Keratinocyte (primary cell): ENCODE results near the gene MAP3K14. TPM values are rescaled to one million over a fixed set of nuclear protein-coding genes. Genes with fewer than 3 reads are reported as not detected.

Source experiments
- DNase-seq: peaks from one replicate; pipeline ENCODE4 v3.0.0-alpha.2; 2011; ENCODE audit warnings: low read depth, missing footprints, low spot score
- FAIRE-seq: peaks from 2 replicates; lab custom pipeline; 2011; peaks lifted over from hg19 to GRCh38; lab: Jason Lieb, UNC
- H2AFZ ChIP-seq: 2 replicates; pipeline ENCODE4 v1.6.0; 2012; ENCODE audit warnings: low read length, control low read depth, inconsistent platforms; ENCODE audit not compliant: control insufficient read depth
- H3K27ac ChIP-seq: 2 replicates; pipeline ENCODE4 v1.5.1; 2011; ENCODE audit warnings: low read length; ENCODE audit not compliant: control insufficient read depth, insufficient read depth
- H3K27me3 ChIP-seq: 3 replicates; pipeline ENCODE4 v1.6.0; 2011; ENCODE audit warnings: low read length; ENCODE audit not compliant: control insufficient read depth, insufficient read depth; ENCODE audit errors: extremely low read depth
- H3K36me3 ChIP-seq, 2 experiments: 2 replicates in 1 of 2; 3 replicates in 1 of 2; pipeline ENCODE4 v1.5.1; 2011; ENCODE audit warnings: low read length in 2 of 2, mild to moderate bottlenecking in 1 of 2; ENCODE audit not compliant: control insufficient read depth in 2 of 2, insufficient read depth in 2 of 2; ENCODE audit errors: extremely low read depth in 1 of 2
- H3K4me1 ChIP-seq: 3 replicates; pipeline ENCODE4 v1.5.1; 2011; ENCODE audit warnings: low read length; ENCODE audit not compliant: control insufficient read depth, insufficient read depth; ENCODE audit errors: extremely low read depth
- H3K4me2 ChIP-seq: 3 replicates; pipeline ENCODE4 v1.6.0; 2011; ENCODE audit warnings: low read depth, low read length; ENCODE audit not compliant: control insufficient read depth, insufficient read depth; ENCODE audit errors: extremely low read depth
- H3K4me3 ChIP-seq, 3 experiments: fragments of 200-600 bp in 1 of 3; sonication (generic) in 1 of 3; 2 replicates in 2 of 3; 3 replicates in 1 of 3; pipeline ENCODE4 v1.5.1; 2011 to 2016; ENCODE audit warnings: low read length in 3 of 3, mild to moderate bottlenecking in 3 of 3, control low read depth in 2 of 3, inconsistent platforms in 1 of 3, low read depth in 1 of 3, mixed read lengths in 1 of 3, mixed run types in 1 of 3, moderate library complexity in 1 of 3; ENCODE audit not compliant: control insufficient read depth in 2 of 3, insufficient read depth in 2 of 3; ENCODE audit errors: extremely low read depth in 1 of 3
- H3K79me2 ChIP-seq: 2 replicates; pipeline ENCODE4 v1.6.0; 2012; ENCODE audit warnings: low read length; ENCODE audit not compliant: control insufficient read depth, insufficient read depth
- H3K9ac ChIP-seq: 3 replicates; pipeline ENCODE4 v1.6.0; 2011; ENCODE audit warnings: low read length; ENCODE audit not compliant: control insufficient read depth, insufficient read depth; ENCODE audit errors: extremely low read depth
- H3K9me1 ChIP-seq: 3 replicates; pipeline ENCODE4 v1.6.0; 2011; ENCODE audit warnings: low read length; ENCODE audit not compliant: control insufficient read depth, insufficient read depth; ENCODE audit errors: extremely low read depth
- H3K9me3 ChIP-seq: 2 replicates; pipeline ENCODE4 v1.5.1; 2012; ENCODE audit warnings: low read depth, low read length; ENCODE audit not compliant: control insufficient read depth
- H4K20me1 ChIP-seq: 3 replicates; pipeline ENCODE4 v1.6.0; 2011; ENCODE audit warnings: low read length; ENCODE audit not compliant: control insufficient read depth, insufficient read depth; ENCODE audit errors: extremely low read depth
- EZH2 ChIP-seq: IDR thresholded peaks from one replicate; pipeline ENCODE4 v1.6.1; 2012; ENCODE audit warnings: inconsistent platforms, mild to moderate bottlenecking, low read length, moderate library complexity
- dilution Hi-C: fragments of 300-500 bp; cut with MboI; formaldehyde crosslinking; loops from one replicate; pipeline ENCODE4 v1.7.0; 2020; ENCODE audit warnings: low sequenced_read_pairs; ENCODE audit not compliant: extremely low pct_ligation_motif_present
- polyA plus RNA-seq, 5 experiments: library from polyadenylated mRNA; depleted of rRNA in 3 of 5; stranded (reverse) in 3 of 5; stranded (forward) in 1 of 5; unstranded in 1 of 5; fragments of >200 nt; gene quantifications; 1 replicate in 1 of 5; 2 replicates in 3 of 5; 3 replicates in 1 of 5; pipeline versions ENCODE4 v1.2.1 to v1.2.3, GENCODE V29; 2011 to 2012; ENCODE audit warnings: missing spikeins in 2 of 5, low read depth in 1 of 5, low replicate concordance in 1 of 5
- TF ChIP-seq, protein P1 (sequence below), 3 experiments: IDR thresholded peaks in 1 of 3; conservative IDR thresholded peaks in 1 of 3; optimal IDR thresholded peaks in 1 of 3; 2 replicates in 2 of 3; 3 replicates in 1 of 3; pipeline versions ENCODE3 to v1.5.1; 2011; ENCODE audit warnings: low read length in 3 of 3, mild to moderate bottlenecking in 3 of 3, moderate library complexity in 2 of 3, control low read depth in 1 of 3, inconsistent platforms in 1 of 3; ENCODE audit not compliant: insufficient read depth in 2 of 3; ENCODE audit errors: extremely low read depth in 1 of 3

Gene MAP3K14
- polyA plus RNA-seq, 1 donor (not counting 4 experiments of a cell fraction or from before 2014, with no cell fraction given), result 6.5 TPM

DNA sequence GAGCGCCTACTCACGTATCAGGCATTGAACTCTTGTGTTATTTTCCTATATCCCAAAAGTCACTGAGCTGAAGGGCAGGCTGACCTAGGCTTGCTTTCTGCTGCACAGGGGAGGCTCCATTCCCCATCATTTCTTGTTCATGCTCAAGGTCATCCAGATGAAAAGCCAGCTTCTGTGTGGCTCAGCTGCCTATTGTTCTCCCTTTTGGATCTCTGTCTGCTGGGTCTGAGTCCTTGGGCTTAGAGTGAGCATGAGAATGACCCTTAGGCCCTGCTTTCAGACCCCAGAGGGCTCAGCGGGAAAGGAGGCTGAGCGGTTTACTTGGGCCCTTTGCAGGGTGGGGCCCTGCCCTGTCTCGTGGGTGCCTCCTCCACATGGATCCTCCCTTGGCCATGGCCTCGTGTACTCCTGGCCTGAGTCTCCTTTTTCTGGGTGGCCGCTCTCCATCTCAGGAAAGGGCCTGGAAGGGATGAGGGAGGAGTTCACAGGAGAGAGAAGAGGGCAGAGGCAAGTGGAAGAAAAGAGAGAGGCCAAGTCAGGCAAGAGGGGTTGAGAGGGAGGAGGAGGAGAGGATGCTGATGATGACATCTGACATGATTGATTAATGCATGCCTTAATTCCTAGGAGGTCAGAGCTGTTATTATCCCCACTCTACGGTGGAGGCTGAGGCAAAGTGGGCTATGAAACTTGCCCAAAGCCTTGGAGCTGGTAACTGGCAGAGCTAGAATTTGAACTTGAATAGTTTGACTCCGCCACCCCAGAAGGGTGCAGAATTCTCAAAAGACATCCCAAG, 19.8 kb upstream of the MAP3K14 start:
- no peaks in the 10 kb centered on the region for H3K36me3 ChIP-seq
- H3K9me3 ChIP-seq, result no peaks in the 10 kb centered on the region
- no peak for TF ChIP-seq EZH2
- TF ChIP-seq, protein P1, sequence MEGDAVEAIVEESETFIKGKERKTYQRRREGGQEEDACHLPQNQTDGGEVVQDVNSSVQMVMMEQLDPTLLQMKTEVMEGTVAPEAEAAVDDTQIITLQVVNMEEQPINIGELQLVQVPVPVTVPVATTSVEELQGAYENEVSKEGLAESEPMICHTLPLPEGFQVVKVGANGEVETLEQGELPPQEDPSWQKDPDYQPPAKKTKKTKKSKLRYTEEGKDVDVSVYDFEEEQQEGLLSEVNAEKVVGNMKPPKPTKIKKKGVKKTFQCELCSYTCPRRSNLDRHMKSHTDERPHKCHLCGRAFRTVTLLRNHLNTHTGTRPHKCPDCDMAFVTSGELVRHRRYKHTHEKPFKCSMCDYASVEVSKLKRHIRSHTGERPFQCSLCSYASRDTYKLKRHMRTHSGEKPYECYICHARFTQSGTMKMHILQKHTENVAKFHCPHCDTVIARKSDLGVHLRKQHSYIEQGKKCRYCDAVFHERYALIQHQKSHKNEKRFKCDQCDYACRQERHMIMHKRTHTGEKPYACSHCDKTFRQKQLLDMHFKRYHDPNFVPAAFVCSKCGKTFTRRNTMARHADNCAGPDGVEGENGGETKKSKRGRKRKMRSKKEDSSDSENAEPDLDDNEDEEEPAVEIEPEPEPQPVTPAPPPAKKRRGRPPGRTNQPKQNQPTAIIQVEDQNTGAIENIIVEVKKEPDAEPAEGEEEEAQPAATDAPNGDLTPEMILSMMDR (optimal IDR thresholded peaks at IDR 0.05 in 1 of 3, IDR thresholded peaks at IDR 0.05 in 1 of 3, conservative IDR thresholded peaks at IDR 0.05 in 1 of 3; ENCODE audit: extremely low read depth in 1 of 3, insufficient read depth in 2 of 3, low read length in 3 of 3), result no peak
- no peak for DNase-seq
- no peak overlapping the region for H3K27ac ChIP-seq
- H2AFZ ChIP-seq, result no peak overlapping the region
- H4K20me1 ChIP-seq, result no peaks in the 10 kb centered on the region
- no peaks in the 10 kb centered on the region for H3K27me3 ChIP-seq
- FAIRE-seq, result no peak
- no peak overlapping the region for H3K4me2 ChIP-seq
- no peak overlapping the region for H3K4me3 ChIP-seq
- H3K9ac ChIP-seq, result no peak overlapping the region
- dilution Hi-C loops, result no loop called here
- no peaks in the 10 kb centered on the region for H3K9me1 ChIP-seq
- no peaks in the 10 kb centered on the region for H3K79me2 ChIP-seq
- peaks cover 11% of the 10 kb centered on the region for H3K4me1 ChIP-seq

- no peak for FAIRE-seq
- DNase-seq, result no peak
- Histone ChIP-seq H3K27ac (no peak overlapping the region), H3K4me3 (no peak overlapping the region), H3K79me2 (no peaks in the 10 kb centered on the region), H3K4me2 (no peak overlapping the region), H3K9me3 (no peaks in the 10 kb centered on the region), H3K9me1 (no peaks in the 10 kb centered on the region), H3K36me3 (no peaks in the 10 kb centered on the region), H3K9ac (no peak overlapping the region), H3K27me3 (no peaks in the 10 kb centered on the region), H4K20me1 (no peaks in the 10 kb centered on the region), H2AFZ (no peak overlapping the region), H3K4me1 (peaks cover 8% of the 10 kb centered on the region)
- TF ChIP-seq, protein P1 (optimal IDR thresholded peaks at IDR 0.05 in 1 of 3, IDR thresholded peaks at IDR 0.05 in 1 of 3, conservative IDR thresholded peaks at IDR 0.05 in 1 of 3; ENCODE audit: extremely low read depth in 1 of 3, insufficient read depth in 2 of 3, low read length in 3 of 3), result no peak
- TF ChIP-seq EZH2, result no peak
- dilution Hi-C loops, result no loop called here
Measured at GRCh38 chr17:45335721-45336120, 18.9 kb upstream of the MAP3K14 start.
